Uterus (tissue), 2 donors: ENCODE measurements around the gene C5orf47.

Experiments used
- POLR2A ChIP-seq, 2 donors: fragments of 450-650 bp; IDR thresholded peaks; one replicate each; pipeline ENCODE4 v1.6.1; 2016; ENCODE audit warnings: antibody characterized with exemption in 2 of 2, mild to moderate bottlenecking in 1 of 2, moderate library complexity in 1 of 2
- TF ChIP-seq, protein P1 (sequence below), 4 experiments: fragments of 200-600 bp in 2 of 4; fragments of 450-650 bp in 2 of 4; sonication (generic) in 2 of 4; IDR thresholded peaks; one replicate each; pipeline ENCODE4 v1.5.1; 2016 to 2019; ENCODE audit warnings: antibody characterized with exemption in 4 of 4, mild to moderate bottlenecking in 2 of 4, moderate library complexity in 1 of 4

- no peak for TF ChIP-seq POLR2A (IDR thresholded peaks at IDR 0.05)
- TF ChIP-seq, protein P1, sequence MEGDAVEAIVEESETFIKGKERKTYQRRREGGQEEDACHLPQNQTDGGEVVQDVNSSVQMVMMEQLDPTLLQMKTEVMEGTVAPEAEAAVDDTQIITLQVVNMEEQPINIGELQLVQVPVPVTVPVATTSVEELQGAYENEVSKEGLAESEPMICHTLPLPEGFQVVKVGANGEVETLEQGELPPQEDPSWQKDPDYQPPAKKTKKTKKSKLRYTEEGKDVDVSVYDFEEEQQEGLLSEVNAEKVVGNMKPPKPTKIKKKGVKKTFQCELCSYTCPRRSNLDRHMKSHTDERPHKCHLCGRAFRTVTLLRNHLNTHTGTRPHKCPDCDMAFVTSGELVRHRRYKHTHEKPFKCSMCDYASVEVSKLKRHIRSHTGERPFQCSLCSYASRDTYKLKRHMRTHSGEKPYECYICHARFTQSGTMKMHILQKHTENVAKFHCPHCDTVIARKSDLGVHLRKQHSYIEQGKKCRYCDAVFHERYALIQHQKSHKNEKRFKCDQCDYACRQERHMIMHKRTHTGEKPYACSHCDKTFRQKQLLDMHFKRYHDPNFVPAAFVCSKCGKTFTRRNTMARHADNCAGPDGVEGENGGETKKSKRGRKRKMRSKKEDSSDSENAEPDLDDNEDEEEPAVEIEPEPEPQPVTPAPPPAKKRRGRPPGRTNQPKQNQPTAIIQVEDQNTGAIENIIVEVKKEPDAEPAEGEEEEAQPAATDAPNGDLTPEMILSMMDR (IDR thresholded peaks at IDR 0.05), result no peak
Measured at GRCh38 chr5:174053905-174054304, 64.9 kb downstream of the C5orf47 start.
